D341Med (cell line): ENCODE data around the gene FUT8.
A peak's percentile ranks its signal among the peaks of the same experiment; 100 is the strongest.

Experiments used
- DNase-seq: peaks from one replicate; pipeline ENCODE4 v3.0.0; 2012; ENCODE audit warnings: low spot score

FUT8 gene

DNA sequence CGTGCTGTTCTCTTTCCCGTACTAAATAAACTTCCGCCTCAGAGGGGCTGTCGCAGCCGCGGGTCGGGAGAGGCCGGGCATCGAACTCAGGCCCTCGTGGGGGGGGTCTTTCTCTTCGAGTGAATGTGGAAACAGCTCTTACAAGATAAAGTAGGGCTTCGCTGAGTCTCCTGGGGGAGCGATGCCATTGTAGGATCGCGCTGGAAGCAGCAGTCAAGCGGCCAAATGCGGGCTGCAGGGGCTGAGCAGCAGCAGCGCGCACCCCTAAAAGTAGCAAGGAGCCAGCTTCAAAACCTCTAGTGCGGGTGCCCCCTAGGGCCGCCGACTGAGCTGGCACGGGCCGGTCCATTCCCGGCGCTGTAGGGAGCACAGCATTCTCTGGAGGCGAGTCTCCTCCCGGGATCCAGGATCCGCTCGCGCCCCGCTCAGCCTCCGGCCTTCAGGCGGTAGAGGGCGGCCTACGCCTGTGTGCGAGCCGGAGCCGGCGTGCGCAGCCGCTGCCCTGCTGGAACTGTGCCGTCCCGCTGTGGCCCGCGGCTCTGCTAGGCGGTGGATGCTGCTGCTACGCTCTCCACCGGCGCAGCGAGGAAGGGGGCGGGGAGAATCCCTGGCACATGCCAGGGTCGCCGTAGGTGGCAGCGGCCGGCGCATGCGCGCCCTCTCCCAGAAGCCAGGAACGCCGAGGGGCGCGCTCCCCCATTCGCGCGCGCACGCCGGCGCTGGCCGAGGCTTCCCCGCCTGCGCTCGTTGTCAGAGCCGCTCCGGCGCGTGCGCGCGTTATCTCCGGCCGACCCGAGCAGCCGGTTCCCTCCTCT is at the start of gene FUT8:
FUT8 (plus strand) TSS at position 699 of the 815 bp plus-strand sequence. CDS start 148,834 bp downstream, outside the sequence.
- peak; percentile 96 for DNase-seq

DNA sequence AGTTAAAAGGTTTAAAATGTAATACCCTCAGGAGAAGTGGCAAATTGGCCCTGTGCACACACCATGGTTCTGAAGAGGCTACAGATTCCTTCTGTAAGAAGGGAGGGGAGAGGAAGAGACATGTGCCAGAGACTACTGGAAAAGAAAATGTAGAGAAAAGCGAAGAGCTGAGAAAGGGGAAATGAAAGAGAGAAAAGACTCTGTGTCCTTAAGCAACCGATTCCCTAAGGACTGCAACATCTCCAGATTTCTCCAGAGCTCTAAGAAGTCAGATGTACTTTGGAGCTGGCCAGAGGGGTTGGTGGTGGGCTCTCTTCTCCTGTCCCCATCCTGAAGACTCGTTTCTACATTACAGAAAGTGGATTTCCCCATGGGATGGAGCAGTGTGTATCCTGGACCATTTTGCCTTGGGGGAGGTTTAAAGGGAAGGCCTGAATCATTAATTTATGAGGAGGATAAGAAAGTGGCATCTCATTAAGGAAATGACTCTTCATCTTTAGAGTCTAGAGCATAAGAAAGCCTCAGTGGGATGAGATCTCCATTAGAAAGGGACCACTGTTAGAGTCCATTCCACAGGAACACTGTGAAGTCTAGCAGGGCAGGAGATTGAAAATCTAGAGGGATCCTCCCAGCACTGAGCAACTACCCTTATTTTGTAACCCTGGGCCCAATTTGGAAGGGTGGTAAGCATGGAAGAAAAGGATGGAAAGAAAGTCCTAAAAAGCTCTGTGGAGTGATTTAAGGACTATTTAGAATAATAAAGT is 45.5 kb upstream of the FUT8 start:
- no peak for DNase-seq

DNA sequence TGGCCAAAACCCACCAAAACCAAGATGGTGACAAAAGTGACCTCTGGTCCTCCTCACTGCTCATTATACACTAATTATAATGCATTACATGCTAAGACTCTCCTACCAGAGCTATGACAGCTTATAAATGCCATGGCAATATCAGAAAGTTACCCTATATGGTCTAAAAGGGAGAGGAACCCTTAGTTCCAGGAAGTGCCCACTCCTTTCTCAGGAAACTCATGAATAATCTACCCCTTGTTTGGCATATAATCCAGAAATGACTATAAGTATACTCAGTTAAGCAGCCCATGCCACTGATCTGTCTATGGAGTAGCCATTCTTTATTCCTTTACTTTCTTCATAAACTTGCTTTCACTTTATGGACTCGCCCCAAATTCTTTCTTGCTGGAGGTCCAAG is 43.0 kb upstream of the FUT8 start:
- DNase-seq = no peak

DNA sequence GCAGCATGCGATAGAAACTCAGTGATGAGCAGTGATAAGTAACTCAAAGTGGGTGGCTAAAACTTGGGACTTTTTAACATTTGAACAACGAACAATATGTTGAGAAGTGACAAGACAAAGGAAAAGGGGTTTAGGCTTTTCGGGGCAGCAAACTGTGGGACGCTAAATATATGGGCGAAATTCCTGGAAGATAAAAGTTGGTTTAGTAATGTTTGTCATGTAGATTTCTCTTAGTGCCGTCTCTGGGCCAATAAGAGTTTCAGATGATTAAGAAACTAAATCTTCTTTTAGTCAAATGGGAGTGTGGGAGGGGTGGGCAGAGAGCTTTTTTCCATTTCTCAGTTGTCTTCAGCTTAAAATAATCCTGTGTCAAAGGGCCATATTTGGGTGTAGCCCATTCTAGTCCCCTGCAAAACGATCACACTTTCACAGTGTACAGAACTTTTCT is 41.7 kb upstream of the FUT8 start:
- DNase-seq = no peak

DNA sequence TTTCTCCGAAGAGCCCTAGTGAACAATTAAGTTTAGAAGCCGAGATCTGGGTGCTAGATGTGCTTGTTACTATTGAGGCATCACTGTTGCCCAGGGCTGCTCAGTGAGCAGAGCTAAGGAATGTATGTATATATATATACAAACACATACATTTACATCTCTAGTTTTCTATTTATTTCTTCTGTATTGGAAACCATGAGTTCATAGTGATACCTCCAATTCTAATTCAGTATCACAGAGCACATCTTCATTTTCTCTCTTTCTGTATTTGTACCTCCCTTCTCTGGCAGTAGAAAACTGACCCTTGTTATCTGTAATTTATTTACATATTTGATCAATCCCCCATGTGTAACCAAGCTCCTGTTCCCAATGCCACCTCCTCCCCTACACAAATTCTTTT is 40.7 kb upstream of the FUT8 start:
- DNase-seq = no peak

DNA sequence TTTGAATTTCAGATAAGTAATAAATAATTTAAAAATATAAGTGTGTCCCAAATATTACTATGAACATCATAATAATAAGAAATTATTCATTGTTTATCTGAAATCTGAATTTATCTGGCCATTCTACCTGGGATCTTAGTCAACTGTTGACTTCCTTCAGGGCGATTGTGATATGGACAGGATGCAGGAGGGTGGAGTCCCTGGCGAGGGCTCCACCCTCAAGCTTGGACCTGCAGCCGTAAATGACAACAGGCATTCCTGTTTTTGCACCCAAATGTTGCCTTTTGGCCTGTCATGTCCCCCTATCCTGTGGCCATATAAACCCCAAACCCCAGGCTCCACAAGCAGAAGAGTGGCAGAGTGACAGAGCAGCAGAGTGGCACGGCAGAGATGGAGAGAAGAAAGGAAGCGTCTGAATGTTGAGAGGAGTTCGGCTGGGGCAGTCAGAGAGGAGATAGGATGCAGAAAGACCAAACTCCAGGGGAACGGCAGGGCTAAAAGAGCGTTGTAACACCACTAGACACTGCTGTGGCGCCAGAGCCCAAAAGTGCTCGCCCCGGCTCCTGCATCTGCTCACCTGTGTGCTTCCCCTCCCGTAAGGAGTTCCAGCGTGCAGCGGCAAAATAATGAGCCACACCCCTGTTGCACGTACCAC is 39.4 kb upstream of the FUT8 start:
- no peak for DNase-seq

DNA sequence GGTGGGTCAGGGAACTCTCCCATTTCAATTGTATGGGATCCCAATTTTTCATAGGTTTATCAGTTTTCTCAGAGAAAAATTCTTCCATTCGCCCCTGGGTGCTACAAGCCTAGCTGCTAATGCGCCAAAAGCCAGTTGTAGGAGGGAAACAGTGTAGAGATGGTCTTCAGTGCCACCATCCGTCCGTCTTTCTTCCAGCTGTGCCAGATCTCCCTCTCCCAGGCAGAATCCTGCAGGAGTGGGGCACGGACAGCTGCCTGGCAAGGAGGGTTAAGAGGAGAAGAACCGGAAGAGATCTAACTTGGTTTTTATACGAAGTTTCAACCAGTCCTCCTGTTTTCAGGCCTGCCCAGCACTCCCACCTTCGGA is 38.9 kb upstream of the FUT8 start:
- DNase-seq = no peak

DNA sequence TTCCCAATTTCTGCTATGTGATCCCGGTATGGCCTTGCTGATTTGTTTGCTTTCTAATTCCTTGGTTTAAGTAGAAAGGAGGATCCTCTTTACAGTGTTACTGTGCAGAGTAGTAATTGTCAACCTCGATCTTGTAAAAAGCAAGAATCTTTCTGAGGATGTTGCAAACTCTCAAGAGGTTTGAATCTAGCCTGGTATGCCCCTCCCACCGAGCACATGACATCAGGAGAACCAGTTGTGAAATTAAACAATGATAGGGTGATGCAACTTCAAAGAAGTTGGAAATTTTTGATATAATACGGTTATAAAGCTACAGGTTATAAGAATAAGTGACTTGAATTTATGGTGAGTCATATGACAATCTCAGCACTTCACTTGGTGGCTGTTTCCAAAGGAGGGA is 35.0 kb upstream of the FUT8 start:
- DNase-seq = no peak

DNA sequence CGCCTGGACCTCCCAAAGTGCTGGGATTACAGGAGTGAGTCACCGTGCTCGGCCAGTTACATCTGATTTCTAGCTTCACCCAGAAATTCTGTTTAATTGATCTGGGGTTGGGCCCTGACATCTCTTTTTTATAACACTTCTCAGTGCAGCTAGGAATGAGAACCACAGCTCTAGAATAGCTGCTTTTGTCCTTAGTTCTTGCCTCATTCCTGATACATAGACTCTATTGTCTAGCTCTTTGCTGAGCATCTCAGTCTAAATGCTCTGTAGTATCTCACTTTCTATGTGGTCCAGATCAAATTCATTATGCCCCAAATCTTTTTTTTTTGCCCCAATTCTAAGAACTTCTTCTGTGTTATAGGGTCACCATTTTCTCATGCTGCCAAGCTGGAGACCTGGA is 29.9 kb upstream of the FUT8 start:
- DNase-seq = no peak

DNA sequence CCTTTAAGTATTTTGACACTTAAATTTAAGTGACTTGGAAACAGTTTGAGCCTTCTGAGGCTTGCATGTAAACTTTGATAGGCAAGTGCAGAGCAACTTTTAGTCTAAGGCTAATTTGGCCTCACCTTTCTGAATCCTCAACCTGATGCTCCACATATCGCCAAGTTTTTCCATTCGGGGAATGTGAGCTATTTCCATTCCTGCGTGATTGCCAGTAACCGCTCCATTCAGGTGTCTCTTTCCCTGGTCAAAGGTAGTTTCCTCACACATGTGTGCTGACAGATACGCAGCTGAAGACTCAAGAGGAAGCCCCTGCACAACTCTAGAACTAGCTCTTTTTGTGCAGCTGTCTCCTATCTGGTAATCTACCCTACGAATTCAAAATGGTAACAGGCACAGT is 25.4 kb upstream of the FUT8 start:
- DNase-seq = no peak

DNA sequence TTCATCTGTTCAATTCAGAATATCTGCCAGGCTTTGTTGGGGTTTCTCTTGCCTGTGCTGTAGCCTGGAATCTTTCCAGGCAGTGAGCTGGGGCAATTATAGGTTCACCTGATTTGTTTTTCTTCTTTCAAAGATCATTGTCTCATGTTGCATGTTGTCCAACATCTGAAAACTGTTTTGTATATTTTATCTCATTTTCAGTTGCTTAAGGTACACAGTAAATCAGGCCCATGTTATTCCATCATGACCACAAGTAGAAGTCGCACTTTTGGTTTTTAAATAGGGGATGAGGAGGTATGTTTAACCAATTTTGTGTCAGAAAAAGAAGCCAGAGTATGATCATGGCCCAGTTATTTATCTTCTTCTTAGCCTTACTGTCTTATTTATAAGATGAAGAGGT is 24.9 kb upstream of the FUT8 start:
- DNase-seq = no peak

DNA sequence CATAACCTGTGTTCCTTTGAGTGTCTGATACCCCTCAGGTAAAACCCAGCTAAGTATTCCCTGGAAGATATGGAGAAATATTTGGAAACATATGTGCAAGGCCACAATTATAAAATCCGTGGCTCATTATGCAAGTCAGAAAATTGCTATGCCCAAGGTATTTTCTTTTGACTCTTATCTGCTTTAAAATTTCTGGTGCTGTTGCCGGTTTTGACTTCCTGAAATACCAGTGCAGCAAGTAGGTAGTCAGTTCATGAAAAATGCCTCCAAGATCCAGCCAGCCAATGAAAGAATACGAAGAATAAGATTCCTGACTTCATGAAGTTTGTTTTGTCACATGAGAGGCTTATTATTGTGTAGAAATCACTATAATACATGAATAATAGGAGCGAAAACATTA is 20.2 kb upstream of the FUT8 start:
- no peak for DNase-seq

DNA sequence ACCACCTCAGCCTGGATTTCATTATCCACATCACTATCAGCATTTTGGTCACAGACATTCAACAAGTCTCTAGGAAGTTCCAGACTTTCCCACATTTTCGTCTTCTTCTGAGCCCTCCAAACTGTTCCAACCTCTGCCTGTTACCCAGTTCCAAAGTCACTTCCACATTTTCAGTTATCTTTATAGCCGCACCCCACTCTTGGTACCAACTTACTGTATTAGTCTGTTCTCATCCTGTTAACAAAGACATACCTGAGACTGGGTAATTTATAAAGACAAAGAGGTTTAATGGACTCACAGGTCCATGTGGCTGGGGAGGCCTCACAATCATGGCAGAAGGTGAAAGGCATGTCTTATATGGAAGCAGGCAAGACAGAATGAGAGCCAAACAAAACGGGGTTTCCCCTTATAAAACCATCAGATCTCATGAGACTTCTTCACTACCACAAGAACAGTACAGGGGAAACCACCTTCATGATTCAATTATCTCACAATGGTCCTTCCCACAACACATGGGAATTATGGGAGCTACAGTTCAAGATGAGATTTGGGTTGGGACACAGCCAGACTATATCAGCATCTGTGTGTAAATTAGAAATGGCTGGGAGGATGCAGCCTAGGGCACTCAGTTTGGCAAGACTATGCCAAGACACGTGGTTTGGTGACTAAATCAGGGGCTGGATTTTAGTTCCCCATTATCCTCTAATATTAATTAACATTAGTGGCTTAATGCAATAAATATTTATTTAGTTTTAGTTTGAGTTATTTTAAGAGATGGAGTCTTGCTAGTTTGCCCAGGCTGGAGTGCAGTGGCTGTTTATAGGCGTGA is 16.2 kb upstream of the FUT8 start:
- DNase-seq = no peak

DNA sequence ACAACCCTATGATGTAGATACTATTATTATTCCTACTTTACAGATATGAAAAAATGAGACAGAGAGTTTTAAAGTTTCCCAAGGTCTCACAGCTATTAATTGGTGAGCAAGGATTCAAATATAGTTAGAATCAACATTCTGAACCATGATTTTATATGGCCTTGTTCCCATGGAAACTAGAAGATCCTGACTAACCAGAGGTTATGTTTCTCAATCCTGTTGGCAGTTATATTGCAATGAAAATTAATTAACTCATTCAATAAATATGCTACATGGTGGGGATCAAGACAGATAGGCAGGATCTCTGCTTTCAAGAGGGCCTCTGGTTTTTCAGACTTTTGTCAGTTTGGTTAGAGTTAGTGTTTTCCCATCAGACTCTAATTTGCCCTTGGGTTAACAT is 9.3 kb upstream of the FUT8 start:
- DNase-seq = no peak

DNA sequence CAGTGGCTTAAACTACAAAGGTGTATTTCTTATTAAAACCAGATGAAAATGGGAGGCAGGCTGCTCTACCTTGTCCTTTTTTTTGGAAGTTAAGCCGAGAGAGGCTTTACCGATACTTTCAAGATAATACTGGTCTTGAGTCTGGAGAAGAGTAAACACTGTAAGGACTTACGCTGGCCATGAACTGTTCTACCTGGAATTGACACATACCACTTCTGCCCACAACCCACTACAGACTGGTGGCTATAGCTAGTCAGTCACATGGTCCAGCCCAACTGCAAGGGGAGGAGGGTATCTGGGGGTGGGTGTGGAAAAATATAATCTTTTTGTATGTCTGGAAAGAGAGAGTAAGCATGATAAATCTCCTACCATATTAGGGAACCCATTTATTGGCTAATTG is 4.4 kb upstream of the FUT8 start:
- DNase-seq = no peak

DNA sequence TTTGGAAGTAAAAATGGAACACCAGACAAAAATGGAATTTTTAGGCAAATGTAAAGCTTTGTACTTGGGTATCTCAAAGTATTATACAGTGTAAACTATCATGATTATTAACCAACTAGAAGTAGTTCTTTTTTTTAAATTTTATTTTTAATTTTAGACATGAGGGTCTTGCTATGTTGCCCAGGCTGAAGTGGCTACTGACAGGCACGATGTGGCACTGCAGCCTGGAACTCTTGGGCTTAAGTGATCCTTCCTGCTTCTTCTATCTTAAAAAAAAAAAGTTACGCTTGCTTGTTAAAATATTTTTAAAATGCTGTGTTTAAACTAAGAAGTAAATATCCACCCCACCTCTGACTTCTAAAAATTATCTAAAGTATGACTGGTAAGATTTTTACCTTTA is 1.9 kb upstream of the FUT8 start:
- no peak for DNase-seq

DNA sequence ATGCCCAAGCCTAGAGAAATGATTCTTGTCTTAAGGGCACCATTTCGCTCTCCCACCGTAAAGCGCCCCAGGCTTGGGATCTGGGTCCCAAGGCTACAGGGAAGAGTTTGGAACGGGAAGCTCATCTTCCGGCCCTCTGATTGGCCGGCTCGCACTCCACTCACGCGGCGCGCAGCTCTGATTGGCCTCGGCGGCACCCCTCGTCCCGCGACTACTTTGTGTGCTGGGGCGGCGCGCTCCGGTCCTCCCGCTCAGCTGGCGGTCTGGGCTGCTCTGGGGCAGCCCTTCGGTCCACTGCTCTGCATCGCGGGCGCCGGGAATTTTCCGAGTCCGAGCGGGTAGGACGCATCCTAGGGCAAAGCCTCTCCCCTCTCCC is 886 bp upstream of the FUT8 start:
- DNase-seq = peak; percentile 93

DNA sequence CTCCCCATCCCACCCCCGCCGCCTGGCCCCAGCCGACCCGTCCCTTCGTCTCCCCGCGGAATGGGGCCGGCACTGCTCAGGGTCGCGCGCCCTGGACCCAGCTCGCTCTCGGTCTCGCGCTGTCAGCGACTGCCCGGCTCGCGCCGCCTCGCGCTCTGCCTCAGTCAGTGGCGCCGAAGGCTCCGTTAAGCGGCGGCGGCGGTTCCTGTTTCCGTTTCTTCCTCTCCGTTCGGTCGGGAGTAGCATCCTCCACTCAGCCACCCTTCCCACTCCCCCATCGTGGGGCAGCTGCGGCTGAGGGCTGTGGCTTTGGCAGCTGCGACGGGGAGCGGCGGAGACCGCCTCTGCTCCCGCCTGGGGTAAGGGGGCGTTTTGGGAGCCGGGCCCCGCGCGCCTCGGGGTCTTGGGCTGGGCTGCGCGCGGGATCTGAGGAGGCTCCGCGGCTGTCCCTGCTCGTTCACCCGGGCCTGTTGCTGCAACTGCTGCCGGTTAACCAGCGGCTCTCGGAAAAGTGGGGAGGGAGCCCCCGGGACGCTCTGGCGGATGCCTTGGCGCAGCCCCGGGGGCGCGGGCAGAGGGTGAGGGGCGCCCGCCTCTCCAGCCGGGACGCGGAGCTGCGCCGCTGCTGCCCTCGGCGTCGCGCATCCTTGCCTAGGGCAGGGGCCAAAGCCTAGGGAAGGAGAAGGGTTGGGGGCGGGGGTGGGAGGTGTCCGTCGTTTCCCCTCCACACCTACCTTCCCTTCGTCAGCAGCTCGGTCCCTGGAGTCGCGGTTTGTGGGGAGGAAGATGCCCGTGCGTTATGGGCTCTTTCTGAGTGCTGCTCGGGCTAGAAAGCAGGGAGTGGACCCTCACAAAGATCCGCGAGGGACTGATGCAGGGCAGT is 567 bp downstream of the FUT8 start:
- peak; percentile 70 for DNase-seq

DNA sequence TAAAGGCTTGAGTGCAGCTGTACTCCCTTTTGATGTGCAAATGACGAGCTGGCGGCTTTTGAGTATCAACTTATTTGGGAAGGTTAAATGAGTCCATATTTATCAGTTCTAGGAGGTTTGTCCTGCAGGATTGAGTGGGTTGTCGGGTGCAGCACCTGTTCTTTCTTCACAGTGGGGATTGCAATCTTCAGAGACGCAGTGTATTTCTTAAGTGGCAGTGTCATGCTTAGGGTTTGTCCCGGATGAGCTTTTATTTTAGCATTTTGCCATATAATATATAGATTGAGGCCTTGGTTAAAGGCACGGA is 1.2 kb downstream of the FUT8 start:
- no peak for DNase-seq

DNA sequence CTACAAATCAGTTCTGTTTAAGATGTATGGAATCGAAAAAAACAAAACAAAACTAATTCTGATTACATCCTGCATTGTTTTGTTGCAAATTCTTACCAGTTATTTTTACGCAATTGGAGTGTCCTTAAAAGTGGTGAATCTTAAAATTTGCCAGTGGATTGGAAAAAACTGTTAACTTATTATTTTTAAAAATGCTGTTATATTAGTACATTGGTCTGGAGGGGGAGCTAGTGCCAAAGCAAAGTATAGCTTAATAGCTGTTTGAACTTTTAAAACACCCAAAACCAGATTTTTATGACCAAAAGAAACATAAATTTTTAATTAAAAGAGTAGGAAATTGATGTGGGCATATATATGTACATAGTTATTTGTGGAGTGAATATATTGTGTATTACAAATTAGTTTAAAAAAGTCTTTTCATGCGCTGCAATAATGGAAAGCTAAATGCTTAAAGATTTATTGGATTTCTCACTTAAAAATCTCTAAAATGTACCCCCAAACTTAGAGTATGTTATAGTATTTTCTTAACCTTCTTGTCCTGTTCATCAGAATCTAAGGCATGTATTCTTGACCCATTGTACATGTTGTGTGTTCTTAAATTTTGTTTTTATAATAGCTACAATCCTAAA is 2.5 kb downstream of the FUT8 start:
- no peak for DNase-seq

DNA sequence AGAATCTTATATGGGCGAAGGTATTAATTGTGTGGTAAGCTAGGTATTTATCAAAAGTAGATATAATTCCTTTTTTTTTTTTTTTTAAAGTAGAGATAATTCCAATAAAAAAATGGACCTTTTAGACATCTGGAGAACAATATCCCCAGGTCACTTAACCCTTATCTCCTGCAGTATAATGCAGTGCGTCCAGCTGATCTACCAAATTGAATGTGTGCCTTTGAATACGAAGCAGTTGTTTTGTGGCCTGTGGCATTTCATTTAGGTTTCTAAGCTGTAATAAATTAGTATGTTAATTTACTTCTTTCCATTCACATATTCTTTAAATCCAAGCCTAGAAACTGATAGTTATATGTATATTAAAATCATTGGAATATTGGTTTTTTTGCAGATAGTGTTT is 3.1 kb downstream of the FUT8 start:
- no peak for DNase-seq
